ENCODE measurements around the gene AUTS2.
A peak's percentile ranks its signal among the peaks of the same experiment; 100 is the strongest.

The AUTS2 gene

DNA sequence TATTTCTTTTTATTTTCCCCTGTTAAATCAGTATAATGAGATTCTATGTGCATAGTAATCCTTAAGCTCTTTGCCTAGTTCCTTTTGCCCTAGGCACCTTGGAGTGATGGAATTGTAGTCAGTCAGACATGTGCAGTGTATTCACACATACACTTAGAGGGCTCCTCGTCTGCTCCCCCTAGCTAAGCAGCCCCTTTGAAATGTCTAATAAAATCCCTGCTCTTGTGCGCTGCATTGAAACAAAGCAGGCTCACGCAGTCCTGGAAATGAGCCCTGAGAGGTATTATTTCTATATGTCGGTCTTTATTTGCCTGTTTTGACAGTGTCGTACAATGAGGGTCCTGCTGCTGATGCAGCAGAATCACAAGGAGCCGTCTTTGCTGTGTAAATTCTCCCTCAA lies 258.7 kb downstream of the AUTS2 start:
- DNase-seq (ENCODE audit: low read depth), result no peak

DNA sequence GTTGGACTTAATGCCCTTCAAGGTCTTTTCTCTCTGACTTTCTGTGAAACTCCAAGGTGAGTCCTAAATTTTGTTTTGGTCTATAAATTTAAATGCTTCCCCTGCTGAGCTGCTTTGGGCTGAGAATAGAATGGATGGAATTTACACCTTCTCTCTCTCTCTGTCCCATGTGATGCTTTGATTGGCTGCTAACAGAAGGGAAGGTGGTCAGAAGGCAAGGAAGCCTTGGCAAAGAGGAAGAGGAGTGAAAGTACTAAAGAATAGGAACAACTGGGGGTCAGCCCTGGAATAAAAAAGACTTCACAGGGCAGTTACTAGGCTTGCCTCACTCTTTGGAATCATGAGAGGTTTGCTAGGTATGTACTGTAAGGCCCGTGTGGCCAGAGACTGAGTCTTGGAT lies 260.2 kb downstream of the AUTS2 start:
- DNase-seq (ENCODE audit: low read depth), result no peak

DNA sequence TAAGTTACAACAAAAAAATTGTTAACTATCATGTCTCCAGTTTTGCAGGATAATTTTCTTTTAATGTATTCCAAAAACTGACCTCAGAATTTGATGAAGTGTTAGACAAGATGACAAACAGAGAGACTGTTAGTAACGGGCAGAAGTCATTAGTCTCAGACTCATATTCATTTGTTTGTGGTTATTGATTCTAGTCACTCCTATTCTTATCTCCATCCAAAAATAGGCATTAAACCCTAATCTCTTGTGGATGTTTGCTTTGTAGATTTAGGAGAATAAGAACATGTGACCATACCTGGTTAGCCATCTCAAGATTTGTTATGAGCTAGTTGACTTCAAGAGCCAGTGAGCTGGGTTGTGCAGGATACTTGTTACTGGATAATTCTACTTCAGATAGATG lies 261.1 kb downstream of the AUTS2 start:
- no peak for DNase-seq (ENCODE audit: low read depth)

DNA sequence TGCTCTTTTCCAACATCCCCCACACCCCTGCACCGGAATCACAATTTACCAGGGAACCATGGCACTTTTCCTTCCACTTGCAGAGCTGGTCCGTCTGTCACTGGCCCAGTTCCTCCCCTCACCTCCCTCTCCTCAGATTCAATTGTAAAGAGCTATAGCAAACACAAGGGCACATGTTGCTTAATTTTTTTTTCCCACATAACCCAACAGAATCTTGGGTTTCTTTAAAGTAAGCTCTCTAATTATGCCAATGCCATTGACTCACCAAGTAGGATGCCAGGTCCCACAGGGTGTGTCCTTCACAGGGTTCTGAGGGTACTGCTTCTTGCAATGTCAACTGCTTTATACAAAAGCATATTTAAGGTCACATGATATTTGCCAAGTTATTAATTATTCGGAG lies 262.2 kb downstream of the AUTS2 start:
- no peak for DNase-seq (ENCODE audit: low read depth)

DNA sequence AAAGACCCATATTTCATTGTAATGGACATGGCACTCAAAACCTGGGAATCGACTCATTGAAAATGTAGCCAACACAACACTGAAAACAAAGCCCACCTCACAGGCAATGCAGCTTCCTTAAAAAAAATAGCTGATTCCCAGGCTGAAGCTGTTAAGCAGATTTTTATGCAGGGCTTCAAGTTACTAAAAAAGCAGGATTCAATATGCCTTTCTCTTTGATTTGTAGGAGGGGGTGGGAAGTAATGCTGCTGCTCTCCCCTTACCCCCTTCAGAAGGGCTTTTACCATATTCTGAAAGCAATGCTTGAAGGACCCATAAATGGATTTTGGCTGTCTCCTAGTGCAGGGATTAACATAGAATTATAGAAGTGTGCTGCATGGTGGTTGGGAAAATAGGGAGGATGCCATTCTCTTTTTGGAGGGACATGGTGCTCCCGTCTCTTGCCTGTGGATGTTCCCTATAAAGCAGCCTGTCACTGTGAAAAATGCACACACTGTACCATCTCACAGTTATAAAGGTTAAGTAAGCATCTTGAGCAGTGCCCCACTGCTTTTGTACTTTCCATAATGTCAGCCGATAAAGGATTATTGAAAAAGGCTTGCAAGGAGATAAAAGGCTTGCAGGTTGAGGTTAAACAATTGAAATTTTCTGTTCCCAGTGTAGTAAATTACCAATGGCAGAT lies 262.8 kb downstream of the AUTS2 start:
- DNase-seq (ENCODE audit: low read depth), result no peak

DNA sequence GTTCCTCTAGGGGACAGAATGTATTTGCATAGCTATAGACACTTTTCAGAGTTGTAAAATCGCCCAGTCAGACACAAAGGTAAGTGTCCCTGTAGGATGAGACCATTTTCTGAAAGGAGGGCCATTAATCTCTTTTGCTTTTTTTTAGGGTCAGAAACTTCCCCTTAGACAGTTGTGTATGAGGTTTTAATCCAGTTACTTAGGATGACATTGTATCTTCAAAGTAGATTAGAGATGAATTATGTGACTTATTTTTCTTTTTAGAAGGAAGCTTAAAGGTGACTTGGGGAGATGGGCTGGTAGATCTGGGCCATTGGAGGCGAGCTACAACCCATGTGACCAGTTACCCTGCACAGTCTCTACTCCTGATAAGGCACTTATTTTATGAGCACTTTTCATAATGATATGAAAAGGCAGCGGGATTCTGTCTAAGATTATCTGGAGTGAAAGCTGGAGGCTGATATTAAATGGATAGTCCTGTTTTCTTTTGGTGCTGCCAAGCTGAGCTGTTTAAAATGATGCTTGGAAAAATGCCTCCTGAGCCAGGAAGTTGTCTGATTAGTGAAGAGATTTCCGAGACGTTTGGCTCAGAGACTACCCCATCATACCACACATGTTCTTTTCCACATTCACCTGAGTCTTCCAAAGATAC lies 264.3 kb downstream of the AUTS2 start:
- DNase-seq (ENCODE audit: low read depth), result no peak

DNA sequence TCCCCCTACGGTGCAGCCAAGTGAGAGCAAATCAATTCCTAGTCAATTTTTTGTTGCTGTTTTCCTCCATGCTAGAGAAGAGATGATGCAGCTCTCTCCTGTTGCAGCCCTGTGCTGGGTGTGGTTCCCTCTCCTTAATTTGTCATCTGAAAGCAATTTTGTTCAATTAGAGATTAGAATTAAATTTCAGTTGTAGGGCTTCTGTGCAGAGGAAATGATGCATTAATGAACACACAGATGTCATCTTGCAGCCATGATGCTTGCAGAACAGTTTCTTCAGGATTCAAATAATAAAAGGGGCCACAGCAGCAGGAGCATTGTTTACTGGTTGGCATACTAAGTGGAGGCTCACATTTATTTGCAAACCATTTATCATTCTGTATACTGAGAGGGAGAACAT lies 266.0 kb downstream of the AUTS2 start:
- DNase-seq (ENCODE audit: low read depth), result no peak

DNA sequence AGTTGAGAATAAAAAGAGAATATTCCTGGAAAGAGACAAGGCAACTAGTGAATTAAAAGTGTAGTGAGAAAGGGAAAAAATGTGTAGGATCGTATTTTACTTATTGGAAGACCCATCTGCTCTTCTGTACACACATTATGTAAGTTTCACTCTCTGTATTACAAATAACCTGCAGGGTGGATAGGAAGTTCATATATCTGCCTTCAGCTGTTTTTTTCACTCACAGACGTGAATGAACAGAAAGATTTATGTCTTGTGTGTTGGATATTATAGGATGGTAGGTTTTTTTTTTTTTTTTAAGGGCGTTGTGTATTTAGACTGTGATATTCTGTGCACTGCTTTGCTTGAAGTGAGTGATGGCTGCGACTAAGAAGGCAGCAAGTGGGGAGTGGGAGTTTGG lies 266.5 kb downstream of the AUTS2 start:
- DNase-seq (ENCODE audit: low read depth), result no peak

DNA sequence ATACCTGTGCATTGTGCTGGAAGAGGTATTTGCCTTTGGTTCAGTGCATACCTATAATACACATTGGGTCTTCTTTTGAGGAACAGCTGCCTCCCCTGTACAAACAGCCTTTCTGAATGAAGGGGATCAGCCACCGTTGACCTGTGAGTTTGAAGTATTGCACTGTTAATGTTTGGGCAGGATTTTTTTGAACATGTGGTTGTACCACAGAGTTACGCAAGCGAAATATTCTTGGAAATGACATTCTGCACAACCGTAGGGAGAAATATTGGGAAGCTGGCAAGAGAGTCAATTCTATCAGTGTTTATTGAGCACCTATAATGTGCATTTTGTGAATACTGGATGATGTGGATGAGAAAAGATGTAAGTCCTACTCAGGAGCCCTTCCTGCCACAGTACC lies 270.6 kb downstream of the AUTS2 start:
- DNase-seq (ENCODE audit: low read depth), result no peak

DNA sequence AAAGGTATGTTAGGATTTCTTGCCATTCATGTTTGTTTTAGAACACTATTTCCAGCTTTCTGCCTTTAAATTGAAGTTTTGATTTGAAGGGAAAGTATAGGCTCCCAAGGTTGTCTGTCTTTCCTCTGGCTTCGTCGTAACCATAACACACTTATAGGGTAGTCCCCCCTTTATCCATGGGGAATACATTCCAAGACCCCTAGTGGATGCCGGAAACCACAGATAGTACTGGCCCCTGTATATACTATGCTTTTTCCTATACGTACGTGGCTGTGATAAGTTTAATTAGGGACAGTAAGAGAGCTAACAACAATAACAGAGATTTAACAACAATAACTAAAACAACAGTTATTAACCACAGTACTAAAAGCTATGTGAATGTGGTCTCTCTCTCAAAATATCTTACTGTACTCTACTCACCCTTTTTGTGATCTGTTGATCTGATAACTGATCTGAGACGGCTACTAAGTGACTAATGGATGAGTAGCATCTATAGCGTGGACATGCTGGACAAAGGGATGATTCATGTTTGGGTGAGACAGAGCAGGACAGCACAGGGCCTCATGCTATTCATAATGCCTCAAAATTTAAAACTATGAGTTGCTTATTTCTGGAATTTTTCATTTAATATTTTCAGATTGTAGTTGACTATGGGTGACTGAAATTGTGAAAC lies 273.1 kb downstream of the AUTS2 start:
- DNase-seq (ENCODE audit: low read depth), result peak; percentile 40

DNA sequence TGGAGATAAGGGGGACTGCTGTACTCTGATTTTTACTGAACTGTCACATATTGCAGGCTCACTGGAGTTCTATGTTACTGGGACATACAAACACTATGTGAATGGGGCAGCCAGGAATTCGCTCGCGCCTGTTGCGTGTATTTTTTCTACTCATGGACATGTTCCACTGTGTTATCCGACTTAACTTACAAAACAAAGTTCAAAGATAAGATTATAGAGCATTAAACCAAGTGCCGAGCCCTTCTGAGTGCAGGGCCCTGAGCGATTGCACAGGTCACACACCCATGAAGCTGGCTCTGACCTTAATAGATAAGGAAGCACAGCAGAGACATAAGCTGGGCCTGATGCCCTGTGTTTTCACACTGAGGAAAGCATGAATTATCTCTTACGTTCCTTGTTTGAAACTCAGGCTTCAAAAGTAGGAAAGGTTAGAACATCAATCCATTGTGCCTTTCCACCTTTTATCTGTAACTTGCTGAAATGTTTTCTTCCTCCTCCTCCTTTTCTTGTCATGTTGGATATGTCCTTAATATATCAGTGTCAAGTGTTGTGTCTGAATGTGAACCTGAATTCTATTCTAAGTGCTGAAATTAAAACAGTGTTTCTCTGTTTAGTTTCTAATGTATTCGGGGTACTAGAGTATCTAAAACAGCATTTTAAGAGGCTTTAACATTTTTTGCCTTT lies 273.8 kb downstream of the AUTS2 start:
- DNase-seq (ENCODE audit: low read depth), result peak; percentile 11

DNA sequence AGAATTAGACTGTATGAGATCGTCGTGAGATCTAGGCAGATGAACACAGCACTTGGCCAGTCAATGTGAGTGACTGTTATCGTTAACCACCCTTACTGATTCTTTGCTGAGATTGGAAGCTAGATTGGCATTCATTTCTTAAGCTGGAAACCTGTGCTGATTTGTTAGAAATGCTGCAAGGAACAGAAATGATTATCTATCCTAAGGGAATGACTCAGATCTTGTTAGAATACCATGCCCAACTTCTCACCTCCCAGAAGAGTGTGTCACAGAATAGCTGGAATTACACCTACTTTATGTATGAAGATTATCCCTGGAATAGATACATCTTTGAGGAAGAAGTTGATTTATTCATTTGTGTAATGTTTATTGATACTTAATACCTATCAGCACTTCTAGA lies 275.2 kb downstream of the AUTS2 start:
- DNase-seq (ENCODE audit: low read depth), result no peak

DNA sequence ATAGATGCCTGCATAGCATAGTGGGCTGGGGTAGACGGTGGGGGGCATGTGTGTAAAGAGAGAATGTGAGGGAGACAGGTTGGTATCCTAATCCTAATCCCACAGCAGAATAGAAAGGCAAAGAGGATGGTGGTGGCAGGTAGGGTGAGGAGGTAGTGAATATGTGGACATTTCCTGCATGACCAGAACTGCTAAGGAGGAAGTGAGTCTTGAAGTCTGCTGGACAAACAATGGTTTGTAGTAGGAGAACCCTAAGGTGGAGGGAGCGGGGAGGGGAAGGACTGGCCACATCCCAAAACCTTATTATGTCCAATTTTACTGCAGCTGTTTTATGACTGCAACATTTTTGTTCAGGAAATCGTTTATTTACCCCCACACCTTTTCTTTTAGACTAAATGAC lies 279.7 kb downstream of the AUTS2 start:
- no peak for DNase-seq (ENCODE audit: low read depth)

DNA sequence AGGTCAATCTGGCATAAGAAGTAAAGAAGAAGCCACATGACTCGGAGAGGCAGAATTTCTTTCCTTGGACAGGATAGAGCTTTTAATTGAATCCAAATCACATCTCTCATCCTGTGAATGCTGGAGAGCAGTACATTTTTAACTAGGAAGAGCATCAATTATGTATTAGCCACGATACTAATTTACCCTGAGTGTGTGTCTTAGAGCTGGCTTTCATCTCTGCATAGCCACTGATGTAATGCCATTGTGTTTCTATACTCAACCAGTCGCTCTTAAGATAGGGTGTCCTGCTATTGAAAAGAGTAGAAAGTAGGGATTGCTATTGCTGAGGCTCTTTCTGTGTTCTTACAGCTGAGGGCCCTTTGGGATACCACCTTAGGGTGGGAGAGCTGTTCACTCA lies 280.3 kb downstream of the AUTS2 start:
- DNase-seq (ENCODE audit: low read depth), result no peak

DNA sequence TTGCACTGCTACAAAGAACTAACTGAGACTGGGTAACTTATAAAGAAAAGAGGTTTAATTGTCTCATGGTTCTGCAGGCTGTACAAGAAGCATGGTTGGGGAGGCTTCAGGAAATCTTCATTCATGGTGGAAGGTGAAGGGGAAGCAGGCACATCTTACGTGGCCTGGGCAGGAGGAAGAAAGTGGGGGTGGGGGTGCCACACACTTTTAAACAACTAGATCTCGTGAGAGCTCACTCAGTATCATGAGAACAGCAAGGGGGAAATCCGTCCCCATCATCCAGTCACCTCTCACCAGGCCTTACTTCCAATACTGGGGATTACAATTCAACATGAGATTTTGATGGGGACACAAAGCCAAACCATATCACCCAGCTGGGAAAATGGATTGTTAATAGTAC lies 281.7 kb downstream of the AUTS2 start:
- DNase-seq (ENCODE audit: low read depth), result no peak

DNA sequence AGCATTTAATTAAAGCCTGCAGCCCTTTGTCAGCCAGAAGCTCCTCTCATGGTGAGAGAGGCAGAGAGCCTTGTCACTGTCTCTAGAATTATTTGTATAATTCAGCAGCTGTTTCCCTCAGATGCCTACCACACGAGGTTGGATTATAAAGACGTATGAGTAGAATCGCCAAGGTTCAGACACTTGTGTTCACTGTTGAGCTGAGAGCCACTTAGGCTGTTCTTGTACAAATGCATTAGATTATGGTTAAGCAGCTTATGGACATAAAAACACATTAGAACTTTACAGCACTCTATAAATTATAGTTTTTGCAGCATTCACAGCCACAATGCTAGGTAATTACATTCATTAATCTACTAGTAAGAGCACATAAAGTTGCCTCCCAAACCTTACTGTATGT lies 282.6 kb downstream of the AUTS2 start:
- DNase-seq (ENCODE audit: low read depth), result no peak

DNA sequence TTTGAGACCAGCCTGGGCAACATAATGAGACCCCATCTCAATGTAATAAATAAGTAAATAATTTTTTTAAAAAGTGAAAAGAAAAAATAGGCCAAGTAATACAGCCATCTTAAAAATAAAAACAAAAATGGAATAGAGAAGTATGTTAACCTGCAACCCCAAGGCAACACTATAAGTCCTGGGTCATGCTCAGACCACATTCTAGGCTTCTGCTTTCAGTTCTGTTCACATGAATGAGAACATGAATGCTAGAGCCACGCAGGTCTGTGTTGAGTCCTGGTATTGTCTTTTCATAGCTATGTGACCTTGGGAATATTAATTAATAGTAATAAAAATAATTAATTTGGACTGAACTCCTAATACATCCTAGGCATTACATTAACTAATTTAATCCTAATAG lies 284.0 kb downstream of the AUTS2 start:
- no peak for DNase-seq (ENCODE audit: low read depth)

DNA sequence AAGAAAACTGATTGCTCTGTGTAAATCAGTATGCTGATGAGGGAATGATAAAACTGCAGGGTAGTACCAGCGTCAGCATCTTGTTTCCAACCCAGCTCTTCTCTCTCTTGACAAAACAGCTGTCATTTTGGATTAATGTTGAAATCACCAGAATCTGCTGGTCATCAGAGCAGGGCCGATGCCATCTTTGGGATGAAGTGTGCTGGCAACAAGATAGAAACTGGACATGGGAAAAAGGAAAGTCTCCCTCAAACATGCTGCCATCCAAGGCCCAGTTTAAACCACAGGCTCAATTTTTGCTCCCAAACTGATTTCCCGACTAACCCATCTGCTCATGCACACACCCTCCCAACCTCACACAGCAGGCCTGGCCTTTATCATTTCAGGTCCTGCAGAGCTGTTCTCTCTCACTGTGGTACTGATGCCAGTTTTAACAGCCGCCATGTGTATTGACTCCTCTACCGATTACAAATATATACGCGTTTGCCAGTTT lies 285.2 kb downstream of the AUTS2 start:
- no peak for DNase-seq (ENCODE audit: low read depth)

DNA sequence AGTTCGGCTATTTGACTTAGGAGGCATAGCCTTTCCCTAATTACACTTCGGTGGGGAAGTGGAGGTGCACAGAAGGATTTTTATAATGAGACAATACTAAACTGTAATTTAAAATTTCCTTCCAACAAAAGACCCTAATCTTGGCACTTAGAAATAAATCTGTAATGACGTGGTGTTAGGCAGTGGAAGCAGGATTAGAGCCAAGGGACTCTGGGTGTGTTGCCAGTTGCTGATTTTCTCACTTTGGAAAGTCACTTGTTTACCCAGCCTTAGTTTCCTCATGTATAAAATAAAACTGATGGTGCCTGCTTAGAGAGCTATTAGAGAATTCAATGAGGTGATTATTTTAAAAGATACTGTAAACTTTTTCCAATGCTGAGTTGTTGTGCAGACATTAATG lies 287.2 kb downstream of the AUTS2 start:
- no peak for DNase-seq (ENCODE audit: low read depth)

DNA sequence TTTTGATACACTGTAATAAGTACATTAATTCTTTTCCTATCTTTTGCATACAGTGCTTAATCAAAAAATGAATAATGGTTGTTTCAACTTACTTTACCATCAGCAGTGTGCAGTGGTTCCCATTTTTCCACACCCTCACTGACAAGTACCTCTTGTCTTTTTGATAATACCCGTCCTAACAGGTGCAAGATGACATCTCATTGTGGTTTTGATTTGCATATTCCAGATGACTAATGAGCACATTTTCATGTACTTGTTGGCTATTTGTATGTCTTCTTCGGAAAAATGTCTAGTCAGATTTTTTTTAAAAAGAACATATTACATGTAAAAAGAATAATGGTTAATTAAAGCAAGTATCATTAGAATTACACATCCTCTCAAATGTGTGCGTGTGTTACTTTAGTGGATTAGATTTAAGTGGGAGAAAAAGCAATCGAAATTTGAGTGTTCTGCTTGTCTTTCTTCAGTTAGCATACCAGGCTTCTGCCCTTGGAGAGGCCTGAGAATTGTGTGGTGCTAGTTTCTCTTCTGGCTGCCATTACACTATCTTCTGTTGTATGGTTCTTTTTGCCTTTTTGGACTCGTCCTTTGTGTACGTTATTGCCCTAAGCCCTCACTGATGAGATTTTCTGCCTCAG lies 291.2 kb downstream of the AUTS2 start:
- DNase-seq (ENCODE audit: low read depth), result no peak

DNA sequence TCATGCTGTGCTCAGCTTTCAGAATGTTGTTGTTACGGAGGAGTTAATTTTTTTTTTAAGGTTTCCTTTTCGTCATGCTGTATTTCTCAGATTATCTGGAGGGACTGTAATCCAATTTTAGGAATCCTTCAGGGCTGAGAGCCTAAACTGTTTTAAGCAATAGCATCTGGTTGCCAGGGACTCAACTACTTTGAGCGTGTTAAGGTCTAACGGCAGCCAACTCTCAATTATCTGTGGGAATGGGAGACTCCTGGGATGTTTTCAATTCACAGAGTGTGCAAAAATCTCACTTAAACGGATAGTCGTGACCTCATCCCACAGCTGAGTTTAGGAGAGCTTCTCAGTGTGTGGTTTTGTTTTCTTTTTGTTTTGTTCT lies 291.7 kb downstream of the AUTS2 start:
- no peak for DNase-seq (ENCODE audit: low read depth)

DNA sequence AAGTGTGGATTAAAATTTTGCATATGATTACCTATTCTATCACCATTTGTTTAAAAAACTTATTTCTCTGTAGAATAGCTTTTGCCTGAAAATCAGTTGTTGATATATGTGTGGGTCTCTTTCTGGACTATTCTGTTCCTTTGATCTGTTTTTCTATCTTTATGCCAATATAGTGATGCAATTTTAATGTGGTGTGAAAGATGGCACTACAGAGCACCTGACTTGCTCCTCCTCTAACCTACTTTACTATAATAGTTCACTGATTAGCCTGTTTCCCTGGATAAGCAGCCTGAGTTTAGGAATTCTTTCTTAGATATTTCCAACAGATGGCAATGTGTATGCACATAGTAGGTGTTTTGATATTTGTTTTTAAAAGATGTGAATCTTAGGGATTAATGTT lies 294.5 kb downstream of the AUTS2 start:
- DNase-seq (ENCODE audit: low read depth), result no peak

Measured in amniotic epithelial cell (primary cell).